A549 (cell line): ENCODE results near the gene BRAF.

Experiments used
- CEBPB ChIP-seq, 2 experiments: fragments of >200 bp in 1 of 2; sonication (Bioruptor Twin) in 1 of 2; formaldehyde crosslinking in 1 of 2; IDR thresholded peaks; 2 replicates each; pipeline ENCODE4 v1.6.1; 2012 to 2016
- EHMT2 ChIP-seq: fragments of 200-600 bp; sonication (generic); IDR thresholded peaks from 2 replicates; pipeline ENCODE4 v1.6.1; 2016; ENCODE audit warnings: antibody characterized with exemption, low read depth, mild to moderate bottlenecking, moderate library complexity
- HDAC2 ChIP-seq: fragments of 200-600 bp; sonication (generic); IDR thresholded peaks from 2 replicates; pipeline ENCODE4 v1.6.1; 2016
- HOXB5 ChIP-seq: fragments of 250-450 bp; sonication (Bioruptor Pico); IDR thresholded peaks from 2 replicates; pipeline ENCODE4 v1.5.0; 2020; ENCODE audit warnings: mild to moderate bottlenecking, moderate library complexity
- JUNB ChIP-seq: fragments of >200 bp; sonication (Bioruptor Twin); formaldehyde crosslinking; IDR thresholded peaks from 2 replicates; pipeline ENCODE4 v1.6.1; 2016
- MAFK ChIP-seq: fragments of 450-650 bp; IDR thresholded peaks from 2 replicates; pipeline ENCODE4 v1.6.1; 2014; ENCODE audit not compliant: partially characterized antibody
- POLR2A ChIP-seq: IDR thresholded peaks from 2 replicates; pipeline ENCODE4 v1.6.1; 2012; ENCODE audit warnings: mild to moderate bottlenecking, low read length
- SMC3 ChIP-seq: fragments of >200 bp; sonication (Bioruptor Twin); formaldehyde crosslinking; IDR thresholded peaks from 3 replicates; pipeline ENCODE4 v1.6.1; 2018; ENCODE audit warnings: inconsistent platforms
- SREBF2 ChIP-seq: fragments of 450-650 bp; IDR thresholded peaks from 2 replicates; pipeline ENCODE4 v1.6.1; 2014; ENCODE audit warnings: mild to moderate bottlenecking, moderate library complexity
- TF ChIP-seq, protein P1 (sequence below): fragments of >200 bp; sonication (Bioruptor Twin); formaldehyde crosslinking; IDR thresholded peaks from 3 replicates; pipeline ENCODE4 v1.5.1; 2016
- TF ChIP-seq, protein P2 (sequence below): fragments of 200-600 bp; sonication (generic); IDR thresholded peaks from 2 replicates; pipeline ENCODE4 v1.6.1; 2016; ENCODE audit warnings: antibody characterized with exemption, mild to moderate bottlenecking, moderate library complexity

GRCh38 chr7:140870003-140870402 lies 54.7 kb downstream of the BRAF start:
- TF ChIP-seq HOXB5 (CRISPR knock-in tag) (no peak), MAFK (no peak), HDAC2 (no peak), SMC3 (no peak), SREBF2 (no peak), EHMT2 (no peak), JUNB (no peak), CEBPB (IDR thresholded peaks at IDR 0.05) (no peak), POLR2A (no peak)
- TF ChIP-seq, protein P1, sequence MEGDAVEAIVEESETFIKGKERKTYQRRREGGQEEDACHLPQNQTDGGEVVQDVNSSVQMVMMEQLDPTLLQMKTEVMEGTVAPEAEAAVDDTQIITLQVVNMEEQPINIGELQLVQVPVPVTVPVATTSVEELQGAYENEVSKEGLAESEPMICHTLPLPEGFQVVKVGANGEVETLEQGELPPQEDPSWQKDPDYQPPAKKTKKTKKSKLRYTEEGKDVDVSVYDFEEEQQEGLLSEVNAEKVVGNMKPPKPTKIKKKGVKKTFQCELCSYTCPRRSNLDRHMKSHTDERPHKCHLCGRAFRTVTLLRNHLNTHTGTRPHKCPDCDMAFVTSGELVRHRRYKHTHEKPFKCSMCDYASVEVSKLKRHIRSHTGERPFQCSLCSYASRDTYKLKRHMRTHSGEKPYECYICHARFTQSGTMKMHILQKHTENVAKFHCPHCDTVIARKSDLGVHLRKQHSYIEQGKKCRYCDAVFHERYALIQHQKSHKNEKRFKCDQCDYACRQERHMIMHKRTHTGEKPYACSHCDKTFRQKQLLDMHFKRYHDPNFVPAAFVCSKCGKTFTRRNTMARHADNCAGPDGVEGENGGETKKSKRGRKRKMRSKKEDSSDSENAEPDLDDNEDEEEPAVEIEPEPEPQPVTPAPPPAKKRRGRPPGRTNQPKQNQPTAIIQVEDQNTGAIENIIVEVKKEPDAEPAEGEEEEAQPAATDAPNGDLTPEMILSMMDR: no peak
- TF ChIP-seq, protein P2, sequence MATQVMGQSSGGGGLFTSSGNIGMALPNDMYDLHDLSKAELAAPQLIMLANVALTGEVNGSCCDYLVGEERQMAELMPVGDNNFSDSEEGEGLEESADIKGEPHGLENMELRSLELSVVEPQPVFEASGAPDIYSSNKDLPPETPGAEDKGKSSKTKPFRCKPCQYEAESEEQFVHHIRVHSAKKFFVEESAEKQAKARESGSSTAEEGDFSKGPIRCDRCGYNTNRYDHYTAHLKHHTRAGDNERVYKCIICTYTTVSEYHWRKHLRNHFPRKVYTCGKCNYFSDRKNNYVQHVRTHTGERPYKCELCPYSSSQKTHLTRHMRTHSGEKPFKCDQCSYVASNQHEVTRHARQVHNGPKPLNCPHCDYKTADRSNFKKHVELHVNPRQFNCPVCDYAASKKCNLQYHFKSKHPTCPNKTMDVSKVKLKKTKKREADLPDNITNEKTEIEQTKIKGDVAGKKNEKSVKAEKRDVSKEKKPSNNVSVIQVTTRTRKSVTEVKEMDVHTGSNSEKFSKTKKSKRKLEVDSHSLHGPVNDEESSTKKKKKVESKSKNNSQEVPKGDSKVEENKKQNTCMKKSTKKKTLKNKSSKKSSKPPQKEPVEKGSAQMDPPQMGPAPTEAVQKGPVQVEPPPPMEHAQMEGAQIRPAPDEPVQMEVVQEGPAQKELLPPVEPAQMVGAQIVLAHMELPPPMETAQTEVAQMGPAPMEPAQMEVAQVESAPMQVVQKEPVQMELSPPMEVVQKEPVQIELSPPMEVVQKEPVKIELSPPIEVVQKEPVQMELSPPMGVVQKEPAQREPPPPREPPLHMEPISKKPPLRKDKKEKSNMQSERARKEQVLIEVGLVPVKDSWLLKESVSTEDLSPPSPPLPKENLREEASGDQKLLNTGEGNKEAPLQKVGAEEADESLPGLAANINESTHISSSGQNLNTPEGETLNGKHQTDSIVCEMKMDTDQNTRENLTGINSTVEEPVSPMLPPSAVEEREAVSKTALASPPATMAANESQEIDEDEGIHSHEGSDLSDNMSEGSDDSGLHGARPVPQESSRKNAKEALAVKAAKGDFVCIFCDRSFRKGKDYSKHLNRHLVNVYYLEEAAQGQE: no peak
